ENCODE results near the gene GORAB.

The GORAB gene

GRCh38 chr1:170592591-170593111, 60.7 kb downstream of the GORAB start:
- Mint-ChIP-seq H3K36me3 (ENCODE audit: low read depth) (no peaks in the 10 kb centered on the region), H3K4me3 (no peak overlapping the region), H3K27me3 (ENCODE audit: low read depth) (peaks cover 24% of the 10 kb centered on the region), H3K9me3 (no peaks in the 10 kb centered on the region), H3K27ac (no peak overlapping the region), H3K4me1 (ENCODE audit: low read depth) (no peaks in the 10 kb centered on the region)

- Mint-ChIP-seq H3K9me3 (peaks cover 3% of the 10 kb centered on the region), H3K27ac (no peak overlapping the region), H3K27me3 (ENCODE audit: low read depth) (peaks cover 24% of the 10 kb centered on the region), H3K4me1 (ENCODE audit: low read depth) (no peaks in the 10 kb centered on the region), H3K4me3 (no peak overlapping the region), H3K36me3 (ENCODE audit: low read depth) (no peaks in the 10 kb centered on the region)
Observed at GRCh38 chr1:170593173-170594011, 61.4 kb downstream of the GORAB start.

- H3K4me3 Mint-ChIP-seq: no peak overlapping the region
- H3K36me3 Mint-ChIP-seq (ENCODE audit: low read depth): no peaks in the 10 kb centered on the region
- no peaks in the 10 kb centered on the region for H3K4me1 Mint-ChIP-seq (ENCODE audit: low read depth)
- H3K27me3 Mint-ChIP-seq (ENCODE audit: low read depth): peaks cover 24% of the 10 kb centered on the region
- peaks cover 5% of the 10 kb centered on the region for H3K9me3 Mint-ChIP-seq
- H3K27ac Mint-ChIP-seq: no peak overlapping the region
Observed at GRCh38 chr1:170594066-170594626, 62.2 kb downstream of the GORAB start.

DNA sequence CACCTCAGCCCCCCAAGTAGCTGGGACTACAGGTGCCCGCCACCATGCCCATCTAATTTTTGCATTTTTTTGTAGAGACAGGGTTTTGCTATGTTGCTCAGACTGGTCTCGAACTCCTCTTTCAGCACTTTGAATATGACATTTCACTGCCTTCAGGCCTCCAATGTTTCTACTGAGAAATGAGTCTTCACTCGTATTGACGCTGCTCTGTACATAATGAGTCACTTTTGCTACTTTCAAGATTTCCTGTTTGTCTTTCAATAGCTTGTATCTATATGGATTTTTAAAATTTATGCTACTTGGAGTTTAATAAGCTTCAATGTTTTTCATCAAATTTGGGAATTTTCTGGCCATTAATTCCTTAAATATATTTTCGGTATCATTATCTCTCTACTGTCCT, 64.7 kb downstream of the GORAB start:
- Mint-ChIP-seq H3K36me3 (ENCODE audit: low read depth) (no peaks in the 10 kb centered on the region), H3K27me3 (ENCODE audit: low read depth) (peaks cover 5% of the 10 kb centered on the region), H3K4me3 (no peak overlapping the region), H3K4me1 (ENCODE audit: low read depth) (no peaks in the 10 kb centered on the region), H3K27ac (no peak overlapping the region), H3K9me3 (peaks cover 9% of the 10 kb centered on the region)

GRCh38 chr1:170598618-170599017, 66.7 kb downstream of the GORAB start:
- H3K36me3 Mint-ChIP-seq (ENCODE audit: low read depth): no peaks in the 10 kb centered on the region

GRCh38 chr1:170599033-170599432, 67.1 kb downstream of the GORAB start:
- Mint-ChIP-seq H3K27ac (no peak overlapping the region), H3K27me3 (ENCODE audit: low read depth) (no peaks in the 10 kb centered on the region), H3K4me3 (no peak overlapping the region), H3K36me3 (ENCODE audit: low read depth) (no peaks in the 10 kb centered on the region), H3K9me3 (peaks cover 19% of the 10 kb centered on the region), H3K4me1 (ENCODE audit: low read depth) (no peaks in the 10 kb centered on the region)

More at GRCh38 chr1:170598618-170599017, 66.7 kb downstream of the GORAB start:
- Mint-ChIP-seq H3K9me3 (peaks cover 19% of the 10 kb centered on the region), H3K27me3 (ENCODE audit: low read depth) (no peaks in the 10 kb centered on the region), H3K4me1 (ENCODE audit: low read depth) (no peaks in the 10 kb centered on the region), H3K27ac (no peak overlapping the region), H3K4me3 (no peak overlapping the region)

GRCh38 chr1:170601866-170602265, 69.9 kb downstream of the GORAB start:
- H3K4me3 Mint-ChIP-seq: no peak overlapping the region
- H3K36me3 Mint-ChIP-seq (ENCODE audit: low read depth): no peaks in the 10 kb centered on the region
- H3K27ac Mint-ChIP-seq: no peak overlapping the region
- no peaks in the 10 kb centered on the region for H3K27me3 Mint-ChIP-seq (ENCODE audit: low read depth)
- no peaks in the 10 kb centered on the region for H3K4me1 Mint-ChIP-seq (ENCODE audit: low read depth)
- peaks cover 19% of the 10 kb centered on the region for H3K9me3 Mint-ChIP-seq

Data from T-helper 1 cell treated with Interleukin-12 subunit alpha and Interleukin-12 subunit beta and Interleukin-4 antibody, amounts not matched to agents 30 μg/mL and 1 μg/mL, for 36 hours (primary cell).